Fibroblast of lung (primary cell): ENCODE measurements around the gene AK9. TPM values are rescaled to one million over a fixed set of nuclear protein-coding genes. Genes with fewer than 3 reads are reported as not detected.

Experiments
- DNase-seq, 2 donors: peaks; one replicate each; pipeline versions ENCODE4 v3.0.0 to v3.0.0-alpha.2; 2010; ENCODE audit warnings: low read depth in 2 of 2
- H2AFZ ChIP-seq: 2 replicates; pipeline ENCODE4 v1.5.1; 2012; ENCODE audit warnings: low read length, control low read depth, inconsistent platforms
- H3K27ac ChIP-seq: 2 replicates; pipeline ENCODE4 v1.5.1; 2011; ENCODE audit warnings: low read length, control low read depth; ENCODE audit not compliant: insufficient read depth
- H3K27me3 ChIP-seq: 2 replicates; pipeline ENCODE4 v1.5.1; 2011; ENCODE audit warnings: mild to moderate bottlenecking, low read length; ENCODE audit not compliant: control insufficient read depth, insufficient read depth
- H3K36me3 ChIP-seq: 2 replicates; pipeline ENCODE4 v1.5.1; 2011; ENCODE audit warnings: low read length; ENCODE audit not compliant: control insufficient read depth, insufficient read depth
- H3K4me1 ChIP-seq: 2 replicates; pipeline ENCODE4 v1.5.1; 2011; ENCODE audit warnings: low read length; ENCODE audit not compliant: control insufficient read depth, insufficient read depth; ENCODE audit errors: extremely low read depth
- H3K4me2 ChIP-seq: 2 replicates; pipeline ENCODE4 v1.5.1; 2011; ENCODE audit warnings: low read length, control low read depth; ENCODE audit not compliant: insufficient read depth; ENCODE audit errors: extremely low read depth
- H3K4me3 ChIP-seq, 4 experiments: fragments of 200-600 bp in 1 of 4; sonication (generic) in 1 of 4; replicated peaks in 1 of 4; 2 replicates each; pipeline ENCODE4 v1.5.1; 2011 to 2016; ENCODE audit warnings: low read length in 4 of 4, low read depth in 3 of 4, mild to moderate bottlenecking in 3 of 4, control low read depth in 2 of 4, inconsistent platforms in 1 of 4, mixed read lengths in 1 of 4; ENCODE audit not compliant: insufficient read depth in 1 of 4; ENCODE audit errors: control extremely low read depth in 1 of 4
- H3K79me2 ChIP-seq: 2 replicates; pipeline ENCODE4 v1.5.1; 2012; ENCODE audit warnings: mild to moderate bottlenecking, low read length, inconsistent platforms; ENCODE audit not compliant: control insufficient read depth, insufficient read depth
- H3K9ac ChIP-seq: 2 replicates; pipeline ENCODE4 v1.5.1; 2011; ENCODE audit warnings: mild to moderate bottlenecking, low read length, control low read depth; ENCODE audit not compliant: insufficient read depth
- H3K9me3 ChIP-seq: 2 replicates; pipeline ENCODE4 v1.5.1; 2012; ENCODE audit warnings: low read depth, low read length; ENCODE audit not compliant: control insufficient read depth, insufficient read depth
- H4K20me1 ChIP-seq: 2 replicates; pipeline ENCODE4 v1.5.1; 2011; ENCODE audit warnings: low read length; ENCODE audit not compliant: control insufficient read depth, insufficient read depth; ENCODE audit errors: extremely low read depth
- EZH2 ChIP-seq: IDR thresholded peaks from 2 replicates; pipeline ENCODE4 v1.5.1; 2012; ENCODE audit warnings: low read length, control low read depth, mild to moderate bottlenecking; ENCODE audit errors: missing control alignments
- polyA plus RNA-seq, 2 donors: library from polyadenylated mRNA; depleted of rRNA in 1 of 2; stranded (reverse) in 1 of 2; unstranded in 1 of 2; fragments of >200 nt; gene quantifications; 2 replicates each; pipeline ENCODE4 v1.2.1, GENCODE V29; 2011 to 2012; ENCODE audit warnings: missing spikeins in 1 of 2
- total RNA-seq: library from RNA; depleted of rRNA; stranded (reverse); fragments of >200 nt; gene quantifications from 2 replicates; pipeline ENCODE4 v1.2.1, GENCODE V29; 2014
- TF ChIP-seq, protein P1 (sequence below), 2 donors: IDR thresholded peaks in 1 of 2; conservative IDR thresholded peaks in 1 of 2; 1 replicate in 1 of 2; 2 replicates in 1 of 2; pipeline ENCODE4 v1.5.1; 2011 to 2012; ENCODE audit warnings: low read length in 2 of 2, control low read depth in 1 of 2, inconsistent platforms in 1 of 2, low read depth in 1 of 2, mild to moderate bottlenecking in 1 of 2

The AK9 gene
- total and polyA plus RNA-seq, 2 donors (not counting 1 experiment from before 2014, with no cell fraction given): 4.5 to 10.4 TPM

DNA sequence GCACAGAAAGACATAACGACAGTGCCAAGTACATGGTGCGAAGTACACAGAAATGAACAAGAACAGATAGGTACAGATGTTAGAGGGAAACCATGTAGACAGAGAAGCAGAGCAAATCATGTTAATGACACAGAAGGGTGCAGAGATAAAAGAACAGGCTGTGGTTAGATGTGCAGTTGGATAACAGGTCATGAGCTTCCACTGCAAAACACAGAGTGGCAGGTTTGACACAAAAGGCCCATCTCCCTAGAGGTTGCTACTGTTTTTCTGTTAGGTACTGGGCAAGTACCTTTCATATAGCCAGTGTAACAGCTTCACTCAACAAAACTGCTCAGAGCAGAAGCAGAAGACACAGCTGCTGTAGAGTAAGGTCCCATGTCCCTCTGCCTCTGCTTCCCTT lies 84.6 kb downstream of the AK9 start:
- no peaks in the 10 kb centered on the region for H3K4me1 ChIP-seq

DNA sequence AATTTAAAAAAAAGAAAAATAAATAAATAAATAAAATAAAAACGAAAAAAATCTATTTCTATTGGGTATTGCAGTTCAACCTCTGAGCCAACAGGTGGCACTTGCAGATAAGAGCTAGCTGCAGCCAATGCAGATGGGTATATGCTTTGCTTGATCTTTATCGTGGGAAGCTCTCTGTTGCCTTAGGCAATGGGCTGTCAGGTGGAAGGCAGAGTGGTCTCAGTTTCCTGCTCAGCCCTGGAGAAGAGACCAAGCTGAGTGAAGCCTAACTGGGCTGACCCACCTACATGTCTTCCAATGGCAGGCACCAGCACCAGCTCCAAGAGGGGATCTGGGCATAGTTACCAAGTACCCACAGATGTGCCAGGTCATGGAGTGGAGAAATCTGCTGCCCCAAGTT lies 95.0 kb downstream of the AK9 start:
- H3K9me3 ChIP-seq: no peaks in the 10 kb centered on the region
- no peaks in the 10 kb centered on the region for H4K20me1 ChIP-seq
- no peak overlapping the region for H2AFZ ChIP-seq
- H3K27me3 ChIP-seq: no peaks in the 10 kb centered on the region
- peak; percentile 33 to 36 for DNase-seq
- no peak overlapping the region for H3K4me2 ChIP-seq
- no peak overlapping the region for H3K4me3 ChIP-seq
- no peak overlapping the region for H3K27ac ChIP-seq
- H3K9ac ChIP-seq: no peak overlapping the region
- H3K79me2 ChIP-seq: no peaks in the 10 kb centered on the region
- no peaks in the 10 kb centered on the region for H3K4me1 ChIP-seq
- TF ChIP-seq, protein P1, sequence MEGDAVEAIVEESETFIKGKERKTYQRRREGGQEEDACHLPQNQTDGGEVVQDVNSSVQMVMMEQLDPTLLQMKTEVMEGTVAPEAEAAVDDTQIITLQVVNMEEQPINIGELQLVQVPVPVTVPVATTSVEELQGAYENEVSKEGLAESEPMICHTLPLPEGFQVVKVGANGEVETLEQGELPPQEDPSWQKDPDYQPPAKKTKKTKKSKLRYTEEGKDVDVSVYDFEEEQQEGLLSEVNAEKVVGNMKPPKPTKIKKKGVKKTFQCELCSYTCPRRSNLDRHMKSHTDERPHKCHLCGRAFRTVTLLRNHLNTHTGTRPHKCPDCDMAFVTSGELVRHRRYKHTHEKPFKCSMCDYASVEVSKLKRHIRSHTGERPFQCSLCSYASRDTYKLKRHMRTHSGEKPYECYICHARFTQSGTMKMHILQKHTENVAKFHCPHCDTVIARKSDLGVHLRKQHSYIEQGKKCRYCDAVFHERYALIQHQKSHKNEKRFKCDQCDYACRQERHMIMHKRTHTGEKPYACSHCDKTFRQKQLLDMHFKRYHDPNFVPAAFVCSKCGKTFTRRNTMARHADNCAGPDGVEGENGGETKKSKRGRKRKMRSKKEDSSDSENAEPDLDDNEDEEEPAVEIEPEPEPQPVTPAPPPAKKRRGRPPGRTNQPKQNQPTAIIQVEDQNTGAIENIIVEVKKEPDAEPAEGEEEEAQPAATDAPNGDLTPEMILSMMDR (conservative IDR thresholded peaks at IDR 0.05 in 1 of 2, IDR thresholded peaks at IDR 0.05 in 1 of 2; ENCODE audit: low read depth in 1 of 2, low read length in 2 of 2): peak; percentile 30 to 60
- no peak for TF ChIP-seq EZH2
- H3K36me3 ChIP-seq: no peaks in the 10 kb centered on the region

More for the DNA sequence above, 84.6 kb downstream of the AK9 start:
- no peaks in the 10 kb centered on the region for H3K9me3 ChIP-seq
- TF ChIP-seq, protein P1 (conservative IDR thresholded peaks at IDR 0.05 in 1 of 2, IDR thresholded peaks at IDR 0.05 in 1 of 2; ENCODE audit: low read depth in 1 of 2, low read length in 2 of 2): no peak
- TF ChIP-seq EZH2: no peak
- no peak overlapping the region for H3K4me3 ChIP-seq
- no peaks in the 10 kb centered on the region for H3K79me2 ChIP-seq
- no peaks in the 10 kb centered on the region for H3K36me3 ChIP-seq
- no peak overlapping the region for H2AFZ ChIP-seq
- H3K27me3 ChIP-seq: no peaks in the 10 kb centered on the region
- no peak for DNase-seq
- H3K4me2 ChIP-seq: no peak overlapping the region
- H3K9ac ChIP-seq: no peak overlapping the region
- no peak overlapping the region for H3K27ac ChIP-seq
- no peaks in the 10 kb centered on the region for H4K20me1 ChIP-seq

DNA sequence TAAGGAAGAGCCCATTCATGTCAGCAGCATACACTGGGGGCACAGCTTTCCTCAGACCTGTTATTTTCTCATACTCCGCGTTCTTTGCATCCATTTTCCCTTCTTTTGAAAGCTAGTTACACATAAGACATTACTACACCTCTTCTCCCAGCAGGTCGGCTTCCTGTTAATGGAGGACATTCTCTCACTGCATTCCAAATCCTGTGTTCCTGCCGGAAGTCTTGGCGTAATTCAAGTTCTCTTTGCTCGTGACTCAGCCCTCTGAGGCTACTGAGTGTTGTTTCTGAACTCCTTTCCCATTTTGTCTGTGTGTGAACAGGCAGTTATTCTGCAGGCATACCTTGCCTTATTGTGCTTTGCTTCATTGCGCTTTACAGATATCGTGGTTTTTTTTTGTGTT lies 110.5 kb downstream of the AK9 start:
- no peak overlapping the region for H2AFZ ChIP-seq
- H3K4me2 ChIP-seq: no peak overlapping the region

More for the DNA sequence above, 110.5 kb downstream of the AK9 start:
- no peak for TF ChIP-seq EZH2
- TF ChIP-seq, protein P1 (conservative IDR thresholded peaks at IDR 0.05 in 1 of 2, IDR thresholded peaks at IDR 0.05 in 1 of 2; ENCODE audit: low read depth in 1 of 2, low read length in 2 of 2): no peak
- Histone ChIP-seq H3K27me3 (no peaks in the 10 kb centered on the region), H4K20me1 (no peaks in the 10 kb centered on the region), H3K9me3 (no peaks in the 10 kb centered on the region), H3K4me1 (no peaks in the 10 kb centered on the region), H3K27ac (no peak overlapping the region), H3K79me2 (no peaks in the 10 kb centered on the region), H3K36me3 (no peaks in the 10 kb centered on the region), H3K9ac (no peak overlapping the region), H3K4me3 (no peak overlapping the region)
- DNase-seq: peak; percentile 2 to 56
